ENCODE data around the gene FBXL16.

DNA sequence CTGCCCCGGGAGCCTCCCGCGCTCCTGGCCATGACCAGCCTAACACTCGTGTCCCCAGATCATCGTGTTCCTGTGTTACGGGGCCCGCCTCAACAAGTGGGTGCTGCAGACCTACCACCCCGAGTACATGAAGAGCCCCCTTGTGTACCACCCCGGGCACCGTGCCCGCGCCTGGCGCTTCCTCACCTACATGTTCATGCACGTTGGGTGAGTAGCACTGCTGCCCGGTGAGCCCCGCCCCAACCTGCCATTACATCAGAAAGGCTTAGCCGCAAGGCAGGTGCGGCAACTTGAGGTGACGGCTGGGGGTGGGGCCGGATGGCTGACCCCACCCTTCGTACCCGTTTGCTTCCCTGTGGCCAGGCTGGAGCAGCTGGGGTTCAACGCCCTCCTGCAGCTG is 28.7 kb downstream of the FBXL16 start:
- TF ChIP-seq POLR2A (IDR thresholded peaks at IDR 0.05; ENCODE audit: low read depth, low read length) (no peak), POLR2AphosphoS5 (IDR thresholded peaks at IDR 0.05; ENCODE audit: low read depth, low read length) (no peak), TAF1 (IDR thresholded peaks at IDR 0.05; ENCODE audit: borderline replicate concordance, low read depth, low read length) (no peak)
